HCT116 (cell line): Measurements from ENCODE around the gene ABCC2.

Experiments
- CEBPB ChIP-seq: IDR thresholded peaks from 2 replicates; pipeline ENCODE4 v1.6.1; 2012; ENCODE audit warnings: low read depth
- EZH2 ChIP-seq: fragments of 200-600 bp; sonication (generic); IDR thresholded peaks from 2 replicates; pipeline ENCODE4 v1.6.1; 2017; ENCODE audit warnings: antibody characterized with exemption, mixed run types
- EZH2phosphoT487 ChIP-seq: fragments of 200-600 bp; IDR thresholded peaks from 2 replicates; pipeline ENCODE4 v1.6.1; 2018; ENCODE audit warnings: antibody characterized with exemption, borderline replicate concordance
- FOSL1 ChIP-seq: IDR thresholded peaks from 2 replicates; pipeline ENCODE4 v1.6.1; 2012; ENCODE audit warnings: low read depth
- POLR2A ChIP-seq: IDR thresholded peaks from 2 replicates; pipeline ENCODE4 v1.7.0; 2011; ENCODE audit warnings: borderline replicate concordance; ENCODE audit not compliant: insufficient read depth, insufficient read length; ENCODE audit errors: extremely low read depth
- POLR2AphosphoS5 ChIP-seq: IDR thresholded peaks from 2 replicates; pipeline ENCODE4 v1.6.1; 2011; ENCODE audit warnings: mild to moderate bottlenecking, low read depth, low read length, moderate library complexity
- RAD21 ChIP-seq: IDR thresholded peaks from 2 replicates; pipeline ENCODE4 v1.6.1; 2012; ENCODE audit warnings: low read depth, mild to moderate bottlenecking
- YY1 ChIP-seq: IDR thresholded peaks from 2 replicates; pipeline ENCODE4 v1.6.1; 2011; ENCODE audit warnings: low read length, low read depth, moderate library complexity, mild to moderate bottlenecking; ENCODE audit not compliant: insufficient replicate concordance; ENCODE audit errors: extremely low read depth
- ZNF274 ChIP-seq: fragments of 200-500 bp; sonication (Bioruptor generic); IDR thresholded peaks from 2 replicates; pipeline ENCODE4 v1.6.1; 2014; ENCODE audit warnings: mild to moderate bottlenecking, low read depth, low read length, inconsistent platforms
- TF ChIP-seq, protein P1 (sequence below), 3 experiments: fragments of 200-600 bp in 1 of 3; sonication (generic) in 1 of 3; IDR thresholded peaks in 2 of 3; conservative IDR thresholded peaks in 1 of 3; 2 replicates each; pipeline ENCODE4 v1.5.1; 2012 to 2017; ENCODE audit warnings: low read depth in 2 of 3, low read length in 2 of 3, antibody characterized with exemption in 1 of 3, borderline replicate concordance in 1 of 3, control low read depth in 1 of 3, mild to moderate bottlenecking in 1 of 3, mixed read lengths in 1 of 3, mixed run types in 1 of 3, moderate library complexity in 1 of 3; ENCODE audit not compliant: insufficient read depth in 1 of 3

DNA sequence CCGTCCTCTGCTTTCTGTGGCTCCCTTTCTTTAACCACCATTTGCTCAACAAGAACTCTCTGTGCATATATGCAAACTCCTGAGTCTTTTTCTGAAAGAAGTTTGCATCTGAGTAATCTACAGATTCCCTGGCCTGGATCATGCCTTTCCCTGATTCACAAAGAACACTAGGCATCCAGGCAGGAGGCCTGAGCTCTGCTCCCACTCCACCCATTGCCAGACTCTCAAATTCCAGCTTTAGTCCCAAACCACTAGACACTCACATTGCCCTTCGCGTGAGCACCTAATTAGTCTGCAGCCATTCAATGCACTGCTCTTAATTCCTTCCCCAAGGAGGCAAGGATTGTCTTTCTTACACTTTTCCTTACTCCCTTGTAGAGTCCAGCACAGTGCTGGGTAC, 60.9 kb downstream of the ABCC2 start:
- TF ChIP-seq, protein P1, sequence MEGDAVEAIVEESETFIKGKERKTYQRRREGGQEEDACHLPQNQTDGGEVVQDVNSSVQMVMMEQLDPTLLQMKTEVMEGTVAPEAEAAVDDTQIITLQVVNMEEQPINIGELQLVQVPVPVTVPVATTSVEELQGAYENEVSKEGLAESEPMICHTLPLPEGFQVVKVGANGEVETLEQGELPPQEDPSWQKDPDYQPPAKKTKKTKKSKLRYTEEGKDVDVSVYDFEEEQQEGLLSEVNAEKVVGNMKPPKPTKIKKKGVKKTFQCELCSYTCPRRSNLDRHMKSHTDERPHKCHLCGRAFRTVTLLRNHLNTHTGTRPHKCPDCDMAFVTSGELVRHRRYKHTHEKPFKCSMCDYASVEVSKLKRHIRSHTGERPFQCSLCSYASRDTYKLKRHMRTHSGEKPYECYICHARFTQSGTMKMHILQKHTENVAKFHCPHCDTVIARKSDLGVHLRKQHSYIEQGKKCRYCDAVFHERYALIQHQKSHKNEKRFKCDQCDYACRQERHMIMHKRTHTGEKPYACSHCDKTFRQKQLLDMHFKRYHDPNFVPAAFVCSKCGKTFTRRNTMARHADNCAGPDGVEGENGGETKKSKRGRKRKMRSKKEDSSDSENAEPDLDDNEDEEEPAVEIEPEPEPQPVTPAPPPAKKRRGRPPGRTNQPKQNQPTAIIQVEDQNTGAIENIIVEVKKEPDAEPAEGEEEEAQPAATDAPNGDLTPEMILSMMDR (IDR thresholded peaks at IDR 0.05 in 2 of 3, conservative IDR thresholded peaks at IDR 0.05 in 1 of 3; ENCODE audit: borderline replicate concordance in 1 of 3, insufficient read depth in 1 of 3, low read depth in 2 of 3, low read length in 2 of 3): no peak
- TF ChIP-seq POLR2A: no peak
- no peak for TF ChIP-seq CEBPB
- TF ChIP-seq EZH2: no peak
- TF ChIP-seq RAD21: no peak
- no peak for TF ChIP-seq POLR2AphosphoS5
- no peak for TF ChIP-seq YY1
- TF ChIP-seq ZNF274: no peak
- no peak for TF ChIP-seq FOSL1
- TF ChIP-seq EZH2phosphoT487: no peak
